Suprapubic skin (tissue), 4 donors: Measurements from ENCODE around the gene RPRD1A. TPM values are rescaled to one million over a fixed set of nuclear protein-coding genes. Genes with fewer than 3 reads are reported as not detected.
"Not testable (repeated sequence)": the region's sequence is repeated elsewhere in the genome, so short reads cannot be mapped to it uniquely, and the experiment has no call there.

Experiments used
- DNase-seq, 2 donors: peaks; one replicate each; pipeline ENCODE4 v3.0.0-alpha.2; 2019; ENCODE audit warnings: low spot score in 2 of 2
- H3K27ac ChIP-seq: fragments of 200-600 bp; sonication (generic); one replicate; pipeline ENCODE4 v1.5.1; 2019
- H3K27me3 ChIP-seq: fragments of 200-600 bp; sonication (generic); one replicate; pipeline ENCODE4 v1.5.1; 2019
- H3K36me3 ChIP-seq: fragments of 200-600 bp; sonication (generic); one replicate; pipeline ENCODE4 v1.5.1; 2019
- H3K4me1 ChIP-seq: fragments of 200-600 bp; sonication (generic); one replicate; pipeline ENCODE4 v1.5.1; 2019
- H3K4me3 ChIP-seq: fragments of 200-600 bp; sonication (generic); one replicate; pipeline ENCODE4 v1.5.1; 2019; ENCODE audit warnings: mild to moderate bottlenecking
- H3K9me3 ChIP-seq: fragments of 200-600 bp; sonication (generic); one replicate; pipeline ENCODE4 v1.5.1; 2019
- EP300 ChIP-seq: sonication (generic); formaldehyde crosslinking; IDR thresholded peaks from one replicate; pipeline ENCODE4 v1.6.1; 2017; ENCODE audit warnings: antibody characterized with exemption
- POLR2A ChIP-seq, 2 donors: fragments of 450-650 bp; IDR thresholded peaks; one replicate each; pipeline ENCODE4 v1.6.1; 2017; ENCODE audit warnings: antibody characterized with exemption in 2 of 2, mild to moderate bottlenecking in 2 of 2, moderate library complexity in 2 of 2
- POLR2AphosphoS5 ChIP-seq, 3 donors: sonication (generic); formaldehyde crosslinking; IDR thresholded peaks; one replicate each; pipeline ENCODE4 v1.6.1; 2017; ENCODE audit warnings: antibody characterized with exemption in 3 of 3
- WGBS: methylation state at CpG from one replicate; pipeline ENCODE4 v1.1.5; 2018; 5-methylcytosine and 5-hydroxymethylcytosine counted together
- total RNA-seq, 4 donors: library from RNA; depleted of rRNA; stranded (reverse); fragments of >200 nt; gene quantifications; one replicate each; pipeline ENCODE4 v1.1.0, GENCODE V29; 2016
- TF ChIP-seq, protein P1 (sequence below), 2 donors: fragments of 200-600 bp in 1 of 2; fragments of 450-650 bp in 1 of 2; sonication (generic) in 1 of 2; IDR thresholded peaks; one replicate each; pipeline ENCODE4 v1.5.1; 2016 to 2019; ENCODE audit warnings: antibody characterized with exemption in 2 of 2, mild to moderate bottlenecking in 1 of 2, moderate library complexity in 1 of 2

RPRD1A gene
- total RNA-seq, 4 donors from 2014 or later: 34.9 to 74.5 (median 47.3) TPM

DNA sequence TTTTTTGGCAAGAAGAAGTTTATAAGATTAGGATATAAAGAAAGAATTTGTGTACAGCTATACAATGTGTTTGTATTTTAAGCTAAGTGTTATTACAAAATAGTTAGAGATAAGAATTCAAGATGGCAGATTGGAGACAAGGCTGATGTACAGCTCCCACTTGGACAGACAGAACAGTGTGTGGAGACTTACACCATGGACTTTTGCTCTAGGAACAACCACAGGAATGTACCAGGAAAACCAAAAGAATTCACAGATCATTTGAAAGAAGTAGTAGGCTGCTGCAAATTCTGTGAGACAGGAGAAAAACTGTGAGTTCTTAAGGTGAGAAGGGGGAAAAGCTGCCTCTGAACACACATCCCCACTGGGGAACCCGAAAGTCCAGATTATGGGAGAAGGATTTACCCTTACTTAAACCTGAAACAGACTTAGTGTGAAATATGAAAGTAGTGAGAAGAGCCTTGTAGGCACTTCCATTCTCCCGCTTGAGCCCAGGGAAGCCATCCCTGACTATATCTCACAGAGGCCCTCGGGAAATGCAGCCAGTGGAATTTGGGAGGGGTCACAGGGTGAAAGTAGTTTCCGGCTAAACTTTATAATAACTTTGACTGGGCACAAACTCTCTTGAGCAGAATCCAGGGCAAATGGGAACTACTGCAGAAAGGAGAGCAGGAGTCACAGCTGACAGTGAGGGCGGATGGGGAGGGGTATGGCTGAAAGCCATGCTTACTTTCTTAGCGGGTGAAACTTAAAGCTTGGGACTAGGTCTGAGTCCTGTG lies 11.6 kb upstream of the RPRD1A start:
- WGBS: 78% methylated on average over 6 of the region's 6 CpGs
- H3K4me3 ChIP-seq: no peak overlapping the region
- no peak for TF ChIP-seq POLR2AphosphoS5 (IDR thresholded peaks at IDR 0.05)
- TF ChIP-seq, protein P1, sequence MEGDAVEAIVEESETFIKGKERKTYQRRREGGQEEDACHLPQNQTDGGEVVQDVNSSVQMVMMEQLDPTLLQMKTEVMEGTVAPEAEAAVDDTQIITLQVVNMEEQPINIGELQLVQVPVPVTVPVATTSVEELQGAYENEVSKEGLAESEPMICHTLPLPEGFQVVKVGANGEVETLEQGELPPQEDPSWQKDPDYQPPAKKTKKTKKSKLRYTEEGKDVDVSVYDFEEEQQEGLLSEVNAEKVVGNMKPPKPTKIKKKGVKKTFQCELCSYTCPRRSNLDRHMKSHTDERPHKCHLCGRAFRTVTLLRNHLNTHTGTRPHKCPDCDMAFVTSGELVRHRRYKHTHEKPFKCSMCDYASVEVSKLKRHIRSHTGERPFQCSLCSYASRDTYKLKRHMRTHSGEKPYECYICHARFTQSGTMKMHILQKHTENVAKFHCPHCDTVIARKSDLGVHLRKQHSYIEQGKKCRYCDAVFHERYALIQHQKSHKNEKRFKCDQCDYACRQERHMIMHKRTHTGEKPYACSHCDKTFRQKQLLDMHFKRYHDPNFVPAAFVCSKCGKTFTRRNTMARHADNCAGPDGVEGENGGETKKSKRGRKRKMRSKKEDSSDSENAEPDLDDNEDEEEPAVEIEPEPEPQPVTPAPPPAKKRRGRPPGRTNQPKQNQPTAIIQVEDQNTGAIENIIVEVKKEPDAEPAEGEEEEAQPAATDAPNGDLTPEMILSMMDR (IDR thresholded peaks at IDR 0.05): no peak
- no peak overlapping the region for H3K27ac ChIP-seq
- DNase-seq: no peak
- no peaks in the 10 kb centered on the region for H3K4me1 ChIP-seq
- no peaks in the 10 kb centered on the region for H3K36me3 ChIP-seq
- H3K27me3 ChIP-seq: no peaks in the 10 kb centered on the region
- H3K9me3 ChIP-seq: no peaks in the 10 kb centered on the region

DNA sequence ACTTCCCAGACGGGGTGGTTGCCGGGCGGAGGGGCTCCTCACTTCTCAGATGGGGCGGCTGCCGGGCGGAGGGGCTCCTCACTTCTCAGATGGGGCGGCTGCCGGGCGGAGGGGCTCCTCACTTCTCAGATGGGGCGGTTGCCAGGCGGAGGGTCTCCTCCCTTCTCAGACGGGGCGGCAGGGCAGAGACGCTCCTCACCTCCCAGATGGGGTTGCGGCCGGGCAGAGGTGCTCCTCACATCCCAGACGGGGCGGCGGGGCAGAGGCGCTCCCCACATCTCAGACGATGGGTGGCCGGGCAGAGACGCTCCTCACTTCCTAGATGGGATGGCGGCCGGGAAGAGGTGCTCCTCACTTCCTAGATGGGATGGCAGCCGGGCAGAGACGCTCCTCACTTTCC lies 10.4 kb upstream of the RPRD1A start:
- H3K36me3 ChIP-seq, H3K27ac ChIP-seq, H3K27me3 ChIP-seq, DNase-seq, H3K9me3 ChIP-seq, H3K4me3 ChIP-seq, H3K4me1 ChIP-seq: not testable (repeated sequence)
- no CpG with 5 or more reads among the region's 27 CpGs for WGBS

GRCh38 chr18:36075862-36076587 lies 8.7 kb upstream of the RPRD1A start:
- 61% methylated on average over 6 of the region's 6 CpGs for WGBS
- Histone ChIP-seq H3K4me1 (no peaks in the 10 kb centered on the region), H3K27ac (no peak overlapping the region), H3K27me3 (no peaks in the 10 kb centered on the region), H3K4me3 (no peak overlapping the region), H3K36me3 (no peaks in the 10 kb centered on the region), H3K9me3 (no peaks in the 10 kb centered on the region)
- TF ChIP-seq EP300 (no peak), POLR2AphosphoS5 (IDR thresholded peaks at IDR 0.05) (no peak), POLR2A (IDR thresholded peaks at IDR 0.05) (no peak)
- TF ChIP-seq, protein P1 (IDR thresholded peaks at IDR 0.05): no peak
- DNase-seq: no peak

DNA sequence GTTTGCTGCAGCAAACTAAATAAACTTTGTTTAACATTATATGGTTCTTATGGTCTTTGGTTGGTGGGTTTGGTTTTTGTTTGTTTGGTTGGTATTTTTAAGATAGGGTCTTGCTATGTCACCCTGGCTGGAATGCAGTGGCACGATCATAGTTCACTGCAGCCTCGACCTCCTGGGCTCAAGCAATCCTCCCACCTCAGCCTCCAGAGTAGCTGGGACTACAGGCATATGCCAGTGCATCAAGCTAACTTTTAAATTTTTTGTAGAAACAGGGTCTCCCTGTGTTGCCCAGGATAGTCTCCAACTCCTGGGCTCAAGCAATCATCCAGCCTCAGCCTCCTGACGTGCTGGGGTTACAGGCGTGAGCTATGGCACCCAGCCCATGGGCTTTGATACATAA lies 7.1 kb upstream of the RPRD1A start:
- 84% methylated on average over 4 of the region's 4 CpGs for WGBS

DNA sequence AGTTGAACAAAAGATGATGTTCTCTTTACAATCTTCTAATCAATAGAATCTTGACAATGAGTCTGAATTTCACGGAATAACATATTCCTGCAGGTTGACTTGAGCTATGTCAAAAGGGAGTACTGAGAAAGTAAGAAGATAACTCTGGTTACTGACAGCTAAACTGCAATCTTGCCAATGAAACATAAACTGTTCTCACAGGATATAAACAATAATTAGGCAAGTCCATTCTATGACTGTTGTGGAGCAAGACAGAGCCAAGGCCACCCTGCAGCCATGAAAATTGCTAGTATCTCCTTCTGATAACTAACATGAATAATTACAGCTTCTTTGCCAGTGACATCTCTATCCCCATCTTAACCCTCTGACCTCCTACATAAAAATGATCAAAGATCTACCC lies 6.3 kb upstream of the RPRD1A start:
- Histone ChIP-seq H3K4me1 (no peaks in the 10 kb centered on the region), H3K36me3 (no peaks in the 10 kb centered on the region), H3K27me3 (peaks cover 3% of the 10 kb centered on the region), H3K9me3 (no peaks in the 10 kb centered on the region), H3K27ac (no peak overlapping the region), H3K4me3 (no peak overlapping the region)
- TF ChIP-seq POLR2A (IDR thresholded peaks at IDR 0.05): no peak
- no peak for TF ChIP-seq POLR2AphosphoS5 (IDR thresholded peaks at IDR 0.05)
- TF ChIP-seq EP300: no peak
- TF ChIP-seq, protein P1 (IDR thresholded peaks at IDR 0.05): no peak
- DNase-seq: no peak
- 83% methylated on average over 1 of the region's 1 CpG for whole genome bisulfite sequencing

More for the DNA sequence above, 7.1 kb upstream of the RPRD1A start:
- H3K27ac ChIP-seq: no peak overlapping the region
- H3K4me3 ChIP-seq: no peak overlapping the region
- no peaks in the 10 kb centered on the region for H3K9me3 ChIP-seq
- no peaks in the 10 kb centered on the region for H3K4me1 ChIP-seq
- no peak for TF ChIP-seq EP300
- peaks cover 3% of the 10 kb centered on the region for H3K27me3 ChIP-seq
- DNase-seq: no peak
- H3K36me3 ChIP-seq: no peaks in the 10 kb centered on the region

GRCh38 chr18:36072406-36072805 lies 5.0 kb upstream of the RPRD1A start:
- not testable (repeated sequence) for DNase-seq, H3K27me3 ChIP-seq

More at GRCh38 chr18:36072406-36072805, 5.0 kb upstream of the RPRD1A start:
- not testable (repeated sequence) for H3K4me1 ChIP-seq, H3K9me3 ChIP-seq, H3K36me3 ChIP-seq, H3K27ac ChIP-seq, H3K4me3 ChIP-seq
- 92% methylated on average over 8 of the region's 8 CpGs for WGBS
